Mesenteric fat pad (tissue), 1 donor: ENCODE results near the gene MTMR2. TPM values are rescaled to one million over a fixed set of nuclear protein-coding genes. Genes with fewer than 3 reads are reported as not detected.
"Not testable (repeated sequence)": the region's sequence is repeated elsewhere in the genome, so short reads cannot be mapped to it uniquely, and the experiment has no call there.

Experiments used
- DNase-seq: peaks from one replicate; pipeline ENCODE4 v3.0.0-alpha.2; 2020; ENCODE audit warnings: low spot score
- total RNA-seq: library from RNA; stranded (reverse); fragmentation: NEBNext Ultra II Directional; extraction: Animal tissue kit (Norgen Biotek cat#: 25700); gene quantifications from one replicate; pipeline ENCODE4 v1.2.1, GENCODE V29; 2021
- donor health status: DM: yes; HTN: yes; CAD: no.

Gene MTMR2
- total RNA-seq, 1 donor from 2014 or later = 32.4 TPM

- DNase-seq = no peak
These were observed 37.4 kb downstream of the MTMR2 start for GRCh38 chr11:95886462-95886861.

DNA sequence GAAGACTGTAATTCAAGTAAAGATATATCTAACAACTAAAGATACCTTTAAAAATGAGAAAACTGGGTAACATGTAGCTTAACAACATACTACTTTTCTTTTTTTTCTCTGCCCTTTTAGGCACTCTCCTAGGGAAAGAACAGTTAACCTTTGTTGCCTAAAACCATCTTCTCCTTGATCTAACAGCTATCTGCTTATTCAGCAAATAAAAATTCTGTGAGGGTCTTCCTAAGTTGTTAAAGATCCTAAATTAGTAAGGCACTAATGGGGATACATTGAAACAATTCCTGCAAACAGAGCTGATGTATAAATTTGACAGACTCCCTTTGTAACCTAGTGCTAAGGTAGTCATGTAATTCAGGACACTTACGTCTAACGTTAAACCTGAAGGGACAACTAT, 39.1 kb downstream of the MTMR2 start:
- DNase-seq = no peak

DNA sequence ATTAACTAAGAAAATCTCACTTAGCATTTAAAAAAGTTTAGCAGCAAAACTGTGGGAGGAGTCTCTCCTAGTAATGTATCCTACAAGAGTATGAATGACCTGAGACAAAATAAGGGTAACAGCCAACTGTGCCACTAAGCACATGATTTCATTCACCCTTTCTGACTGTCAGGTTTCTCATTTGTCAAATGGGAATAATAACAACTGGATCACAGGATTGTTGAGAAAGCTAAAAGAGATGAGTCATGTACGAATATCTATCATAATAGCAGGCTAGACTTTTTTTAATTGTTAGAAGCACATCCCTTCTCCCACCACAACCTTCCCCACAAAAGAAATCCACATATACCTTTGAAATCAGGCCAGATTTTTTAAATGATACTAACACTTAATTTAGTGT, 39.5 kb downstream of the MTMR2 start:
- no peak for DNase-seq

DNA sequence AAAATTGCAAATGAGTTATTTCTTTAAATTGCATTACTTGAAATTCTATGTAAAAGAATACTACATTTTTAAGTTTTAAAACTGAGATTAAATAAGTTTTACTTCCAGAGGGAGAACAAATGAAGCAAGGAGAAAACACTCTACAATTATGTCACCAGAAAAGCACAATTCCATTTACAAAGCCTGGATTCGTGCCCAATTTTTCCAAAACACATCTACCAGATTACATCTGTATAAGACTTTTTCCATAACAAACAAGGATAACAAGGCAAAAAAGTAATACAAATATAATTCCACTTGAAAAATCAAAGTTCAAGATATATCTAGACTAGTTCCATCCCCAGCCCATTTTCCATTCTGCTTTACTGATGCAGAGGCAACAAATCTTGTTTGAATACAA, 40.5 kb downstream of the MTMR2 start:
- no peak for DNase-seq

DNA sequence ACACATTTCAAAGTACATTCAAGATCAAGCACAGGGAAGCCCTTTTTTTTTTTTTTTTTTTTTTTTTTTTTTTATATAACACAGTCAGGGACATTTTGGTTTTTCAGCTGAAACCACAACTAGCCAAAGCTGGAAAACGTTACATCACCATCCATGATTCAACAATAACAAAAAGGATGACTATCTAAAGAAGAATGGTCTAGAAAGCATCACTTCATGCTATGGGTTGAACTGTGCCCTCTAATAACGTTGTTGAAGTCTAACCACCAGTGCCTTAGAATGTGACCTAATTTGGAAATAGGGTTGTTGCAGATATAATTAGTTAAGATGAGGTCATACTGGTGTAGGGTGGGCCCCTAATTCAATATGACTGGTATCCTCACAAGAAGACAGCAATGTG, 46.6 kb downstream of the MTMR2 start:
- DNase-seq = no peak

DNA sequence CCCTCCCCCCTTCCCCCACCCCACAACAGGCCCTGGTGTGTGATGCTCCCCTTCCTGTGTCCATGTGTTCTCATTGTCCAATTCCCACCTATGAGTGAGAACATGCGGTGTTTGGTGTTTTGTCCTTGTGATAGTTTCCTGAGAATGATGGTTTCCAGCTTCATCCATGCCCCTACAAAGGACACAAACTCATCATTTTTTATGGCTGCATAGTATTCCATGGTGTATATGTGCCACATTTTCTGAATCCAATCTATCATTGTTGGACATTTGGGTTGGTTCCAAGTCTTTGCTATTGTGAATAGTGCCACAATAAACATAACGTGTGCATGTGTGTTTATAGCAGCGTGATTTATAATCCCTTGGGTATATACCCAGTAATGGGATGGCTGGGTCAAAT, 53.0 kb downstream of the MTMR2 start:
- DNase-seq = not testable (repeated sequence)

DNA sequence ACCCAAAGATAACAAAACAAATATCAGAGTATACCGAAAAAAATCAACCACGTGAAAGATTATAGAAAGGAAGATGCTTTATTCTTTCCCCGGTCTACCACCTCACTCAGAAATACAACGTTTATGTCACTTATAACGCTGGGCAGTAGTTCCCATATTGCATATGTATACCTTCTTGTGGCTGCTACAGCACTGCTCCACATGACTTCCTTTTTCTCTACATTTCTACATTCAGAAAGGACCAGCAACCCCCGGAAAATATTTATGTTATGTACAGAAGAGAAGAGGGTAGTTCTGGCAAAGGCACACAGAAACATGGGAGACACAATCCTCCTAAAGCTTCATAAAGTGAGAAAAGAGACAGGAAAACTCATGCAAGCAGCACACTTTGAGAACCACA, 56.8 kb downstream of the MTMR2 start:
- no peak for DNase-seq

GRCh38 chr11:95863486-95864140, 60.3 kb downstream of the MTMR2 start:
- no peak for DNase-seq

- DNase-seq = not testable (repeated sequence)
These were observed 63.9 kb downstream of the MTMR2 start for GRCh38 chr11:95860024-95860423.

DNA sequence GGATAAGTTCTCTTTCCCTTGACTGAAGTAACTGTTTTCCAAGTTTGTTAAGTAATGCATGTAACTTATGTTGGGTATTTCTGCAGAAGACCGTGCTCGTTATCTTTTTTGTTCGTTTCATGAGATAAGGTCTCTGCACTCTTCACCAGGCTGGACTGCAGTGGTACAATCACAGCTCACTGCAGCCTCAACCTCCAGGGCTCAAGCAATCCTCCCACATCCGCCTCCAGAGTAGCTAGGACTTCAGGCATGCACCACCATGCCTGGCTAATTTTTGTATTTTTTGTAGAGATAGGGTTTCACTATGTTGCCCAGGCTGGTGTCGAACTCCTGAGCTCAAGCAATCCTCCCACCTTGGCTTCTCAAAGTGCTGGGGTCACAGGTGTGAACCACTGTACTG, 69.5 kb downstream of the MTMR2 start:
- DNase-seq = not testable (repeated sequence)

DNA sequence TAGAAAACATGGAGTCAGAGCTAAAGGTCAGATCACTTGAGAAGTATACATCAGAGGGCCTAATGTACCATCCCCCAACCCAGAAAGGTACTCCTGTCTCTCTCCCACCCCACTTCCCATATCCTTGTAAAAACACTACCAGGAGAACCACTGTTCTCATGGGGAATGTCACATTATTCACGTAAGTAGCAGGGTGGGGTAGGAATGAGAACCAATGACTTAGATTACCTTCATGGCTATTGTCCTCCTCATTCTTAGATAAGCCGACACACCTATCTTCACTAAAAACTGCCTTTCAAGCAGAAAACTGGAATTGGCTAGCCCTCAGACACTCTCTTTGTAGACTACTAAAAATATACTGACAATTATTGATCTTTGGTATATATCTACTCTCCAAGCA, 70.0 kb downstream of the MTMR2 start:
- no peak for DNase-seq

GRCh38 chr11:95853138-95853537, 70.8 kb downstream of the MTMR2 start:
- no peak for DNase-seq

GRCh38 chr11:95850137-95850536, 73.8 kb downstream of the MTMR2 start:
- no peak for DNase-seq

DNA sequence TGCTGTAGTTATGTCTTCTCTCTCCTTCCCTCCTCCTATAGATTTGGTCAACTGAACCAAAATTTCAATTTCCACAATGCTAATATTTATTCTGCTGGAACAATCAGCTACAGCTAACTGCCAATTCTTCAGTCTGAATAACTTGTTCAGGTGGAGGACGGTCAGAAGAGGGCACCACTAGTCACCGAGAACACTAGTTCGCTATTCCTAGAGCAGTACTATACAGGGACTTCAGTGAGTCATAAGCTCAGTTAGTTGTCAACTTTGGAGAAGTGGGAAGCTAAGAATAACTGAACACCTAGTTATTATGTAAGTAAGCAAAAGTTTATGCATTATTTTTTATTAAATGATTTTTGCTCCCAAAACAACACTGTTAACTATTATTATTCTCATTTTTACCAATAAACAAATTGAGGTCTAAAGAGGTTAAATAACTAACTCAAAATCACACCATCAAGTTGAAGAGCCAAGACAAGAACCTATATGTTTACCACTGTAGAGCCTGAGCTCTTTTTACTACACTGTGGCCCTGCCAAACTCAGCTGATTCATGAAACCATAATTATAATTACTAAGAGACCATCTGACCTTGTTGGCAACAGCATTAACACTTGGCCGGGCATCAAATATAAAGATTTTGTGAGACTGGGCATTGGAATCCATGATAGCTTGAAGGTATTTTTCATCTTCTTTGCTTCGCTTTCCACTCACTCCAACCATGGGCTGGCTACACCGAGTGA, 74.7 kb downstream of the MTMR2 start:
- DNase-seq = no peak

DNA sequence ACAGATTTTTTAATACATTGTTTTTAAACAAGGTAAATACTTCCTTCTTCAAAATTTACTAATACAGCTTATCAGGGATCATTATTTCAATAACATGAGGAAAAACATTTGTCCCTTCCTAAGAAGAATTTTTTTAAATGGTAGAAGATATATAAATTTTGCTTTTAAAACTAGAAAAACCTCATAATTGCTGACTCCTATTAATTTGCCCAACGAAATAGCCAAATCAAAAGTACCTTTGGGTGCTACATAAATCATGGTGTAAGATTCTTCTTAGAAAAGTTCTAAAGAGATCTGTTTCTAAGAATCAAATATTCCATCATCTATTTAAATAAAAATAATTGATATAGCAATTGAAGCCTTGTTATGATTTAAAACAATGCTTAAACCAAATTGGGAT, 78.7 kb downstream of the MTMR2 start:
- no peak for DNase-seq

- DNase-seq = no peak
These were observed 88.0 kb downstream of the MTMR2 start for GRCh38 chr11:95835768-95836488.

- DNase-seq = no peak
These were observed 88.6 kb downstream of the MTMR2 start for GRCh38 chr11:95835351-95835750.

DNA sequence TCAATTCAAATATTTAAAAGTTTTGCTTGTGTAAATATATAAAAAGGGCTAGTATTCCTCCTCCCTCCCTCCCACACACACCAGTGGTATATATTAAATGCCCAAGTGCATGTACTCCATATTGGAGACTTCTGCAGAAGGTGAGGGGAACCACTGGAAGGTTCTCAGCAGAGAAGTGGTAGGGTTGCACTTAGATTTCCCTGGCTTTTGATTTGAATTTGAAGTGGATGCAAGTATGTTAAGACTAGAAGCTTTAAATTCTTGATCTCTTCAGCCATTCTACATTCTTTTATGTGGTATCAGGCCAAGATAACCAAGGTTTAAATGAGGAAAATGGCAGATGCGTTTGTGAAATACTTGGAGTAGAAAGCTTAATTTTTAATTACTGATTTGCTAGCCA, 90.5 kb downstream of the MTMR2 start:
- DNase-seq = no peak

- no peak for DNase-seq
These were observed 91.1 kb downstream of the MTMR2 start for GRCh38 chr11:95832763-95833162.

DNA sequence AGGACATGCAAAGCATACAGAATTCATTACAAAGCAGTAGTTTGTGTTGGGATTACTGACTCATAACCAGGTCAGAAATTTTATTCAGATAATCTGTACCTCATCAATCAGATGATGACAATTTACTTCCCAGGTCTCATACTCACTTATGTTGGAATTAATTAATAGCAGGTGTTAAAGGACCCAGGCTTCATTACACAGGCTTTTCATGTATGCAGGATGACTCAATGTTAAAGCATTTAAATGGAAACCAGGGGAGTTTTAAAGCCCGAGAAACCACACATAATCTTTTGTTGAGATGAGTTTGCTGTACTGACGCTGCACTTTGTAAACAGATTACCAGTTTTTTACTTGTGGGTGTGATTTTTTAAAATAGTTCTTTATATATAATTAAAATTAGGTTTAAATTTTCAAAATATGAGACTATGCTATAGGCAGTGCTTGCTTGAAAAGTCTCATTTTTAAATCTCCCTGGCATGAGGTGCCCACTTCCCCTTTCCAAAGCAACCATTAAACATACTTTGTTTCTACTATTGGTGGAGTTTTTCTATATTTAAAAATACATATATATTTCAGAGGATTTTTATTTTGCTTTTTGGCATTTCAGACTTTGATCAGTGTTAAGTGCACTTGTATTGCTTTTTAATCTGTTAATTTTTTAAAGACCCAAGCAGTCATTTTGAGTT, 92.6 kb downstream of the MTMR2 start:
- no peak for DNase-seq

- no peak for DNase-seq
These were observed 94.2 kb downstream of the MTMR2 start for GRCh38 chr11:95829580-95830259.
